PC-3 (cell line): ENCODE measurements around the gene ACAN.

Source experiments
- CTCF ChIP-seq: fragments of 300-600 bp; sonication (generic); conservative IDR thresholded peaks from 2 replicates; pipeline ENCODE4 v1.5.1; 2017; ENCODE audit warnings: antibody characterized with exemption, low read depth, mild to moderate bottlenecking, low read length
- EZH2phosphoT487 ChIP-seq: fragments of 300-600 bp; sonication (generic); IDR thresholded peaks from 2 replicates; pipeline ENCODE4 v1.6.1; 2018; ENCODE audit warnings: mild to moderate bottlenecking, antibody characterized with exemption, low read length, borderline replicate concordance

DNA sequence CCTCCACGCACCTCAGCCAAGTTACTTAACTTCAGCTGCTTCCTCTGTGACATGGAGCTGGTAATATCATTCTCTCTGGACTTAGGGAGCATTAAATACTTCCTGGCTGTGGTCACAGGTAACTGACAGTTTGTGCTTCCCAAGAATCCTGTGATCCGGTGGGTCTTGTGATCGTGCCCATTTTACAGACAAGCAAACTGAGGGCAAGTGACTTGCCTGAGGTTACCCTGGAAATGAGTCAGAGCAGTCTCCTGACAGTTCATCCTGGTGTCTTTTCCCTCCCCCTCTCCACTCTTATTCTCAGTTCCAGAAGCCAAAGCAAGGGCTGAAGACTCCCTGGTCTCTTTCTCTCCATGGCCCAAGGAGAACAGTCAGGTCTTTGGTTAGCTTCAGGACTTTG lies 35.9 kb downstream of the ACAN start:
- TF ChIP-seq CTCF = no peak
- no peak for TF ChIP-seq EZH2phosphoT487
